ENCODE data around the gene SIT1. TPM values are rescaled to one million over a fixed set of nuclear protein-coding genes. Genes with fewer than 3 reads are reported as not detected.

Gene SIT1
- total and polyA plus RNA-seq, 2 donors (not counting 3 experiments of a cell fraction or from before 2014, with no cell fraction given), result not detected

DNA sequence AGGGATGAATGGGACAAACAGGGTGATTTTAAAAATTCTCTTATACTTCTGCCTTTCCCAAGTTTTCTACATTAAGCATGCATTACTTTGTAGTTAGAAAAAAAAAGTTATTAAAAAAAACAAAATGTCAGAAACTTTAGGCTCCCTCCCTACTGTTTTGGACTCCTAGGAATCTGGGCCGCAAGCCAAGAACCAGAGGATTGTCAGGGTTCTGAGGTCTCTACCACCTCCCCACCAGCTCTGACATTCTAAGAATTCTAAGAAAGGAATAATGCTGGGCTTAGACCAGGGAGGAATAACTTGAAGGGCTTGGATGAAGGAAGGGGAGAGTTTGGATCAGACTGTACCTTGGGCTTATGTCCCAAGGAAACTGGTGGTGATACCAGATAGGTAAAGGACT is 15.3 kb upstream of the SIT1 start:
- H3K9ac ChIP-seq (replicated peaks; ENCODE audit: extremely low read depth, insufficient read depth, low read length), result no peak overlapping the region
- DNase-seq (ENCODE audit: low read depth, low spot score) (no peak), FAIRE-seq (no peak)
- H3K27me3 ChIP-seq (ENCODE audit: control insufficient read depth in 2 of 2, insufficient read depth in 2 of 2, low read length in 2 of 2), result no peaks in the 10 kb centered on the region
- no peak for TF ChIP-seq EZH2 (IDR thresholded peaks at IDR 0.05; ENCODE audit: borderline replicate concordance, low read depth, low read length, severe bottlenecking)
- no peak for TF ChIP-seq POLR2A (IDR thresholded peaks at IDR 0.05; ENCODE audit: low read depth, low read length)
- no peak for TF ChIP-seq POLR2AphosphoS5 (IDR thresholded peaks at IDR 0.05; ENCODE audit: insufficient read depth, low read depth, low read length)
- TF ChIP-seq MAX (IDR thresholded peaks at IDR 0.05; ENCODE audit: insufficient read depth, insufficient read length), result no peak
- TF ChIP-seq MYC (IDR thresholded peaks at IDR 0.05; ENCODE audit: low read depth, low read length), result no peak
- TF ChIP-seq, protein P1, sequence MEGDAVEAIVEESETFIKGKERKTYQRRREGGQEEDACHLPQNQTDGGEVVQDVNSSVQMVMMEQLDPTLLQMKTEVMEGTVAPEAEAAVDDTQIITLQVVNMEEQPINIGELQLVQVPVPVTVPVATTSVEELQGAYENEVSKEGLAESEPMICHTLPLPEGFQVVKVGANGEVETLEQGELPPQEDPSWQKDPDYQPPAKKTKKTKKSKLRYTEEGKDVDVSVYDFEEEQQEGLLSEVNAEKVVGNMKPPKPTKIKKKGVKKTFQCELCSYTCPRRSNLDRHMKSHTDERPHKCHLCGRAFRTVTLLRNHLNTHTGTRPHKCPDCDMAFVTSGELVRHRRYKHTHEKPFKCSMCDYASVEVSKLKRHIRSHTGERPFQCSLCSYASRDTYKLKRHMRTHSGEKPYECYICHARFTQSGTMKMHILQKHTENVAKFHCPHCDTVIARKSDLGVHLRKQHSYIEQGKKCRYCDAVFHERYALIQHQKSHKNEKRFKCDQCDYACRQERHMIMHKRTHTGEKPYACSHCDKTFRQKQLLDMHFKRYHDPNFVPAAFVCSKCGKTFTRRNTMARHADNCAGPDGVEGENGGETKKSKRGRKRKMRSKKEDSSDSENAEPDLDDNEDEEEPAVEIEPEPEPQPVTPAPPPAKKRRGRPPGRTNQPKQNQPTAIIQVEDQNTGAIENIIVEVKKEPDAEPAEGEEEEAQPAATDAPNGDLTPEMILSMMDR (IDR thresholded peaks at IDR 0.05; ENCODE audit: extremely low read depth in 1 of 2, insufficient read depth in 1 of 2, low read depth in 1 of 2, low read length in 2 of 2), result no peak
- no peak for TF ChIP-seq GATA2 (IDR thresholded peaks at IDR 0.05; ENCODE audit: insufficient read depth, insufficient read length, low read depth, low read length)
- no peak for TF ChIP-seq JUN (IDR thresholded peaks at IDR 0.05; ENCODE audit: borderline replicate concordance, insufficient read depth, insufficient read length, low read depth)
- no peak for TF ChIP-seq FOS (IDR thresholded peaks at IDR 0.05; ENCODE audit: borderline replicate concordance, insufficient read depth, low read length)
- no TSS peak for BruUV-seq (replicated peaks)
- dilution Hi-C loops (cut with MboI; ENCODE audit: extremely low pct_ligation_motif_present, low sequenced_read_pairs), result no loop called here
- no peak overlapping the region for H2AFZ ChIP-seq (ENCODE audit: low read depth, low read length)
- H3K9me1 ChIP-seq (replicated peaks; ENCODE audit: control insufficient read depth, extremely low read depth, insufficient read depth, low read length), result no peaks in the 10 kb centered on the region
- no peaks in the 10 kb centered on the region for H3K9me3 ChIP-seq (replicated peaks; ENCODE audit: control insufficient read depth, insufficient read depth, low read length)
- H4K20me1 ChIP-seq (replicated peaks; ENCODE audit: control insufficient read depth, extremely low read depth, insufficient read depth, low read length), result no peaks in the 10 kb centered on the region
- no peak overlapping the region for H3K27ac ChIP-seq (ENCODE audit: insufficient read depth, low read depth, low read length)
- intact Hi-C loops (cut with micrococcal nuclease), result no loop called here
- H3K36me3 ChIP-seq (ENCODE audit: control insufficient read depth in 2 of 2, extremely low read depth in 1 of 2, insufficient read depth in 2 of 2, low read length in 2 of 2), result peaks cover 0 to under 1% of the 10 kb centered on the region in 2 experiments
- ChIA-PET CTCF (interaction anchor here (1.2 to 10.0 kb wide), 4 partner anchors 9 to 62 kb away, joined by 3 to 227 read pairs (median 9); partner anchors contain the start of gene TPM2), POLR2A (interaction anchor here (1.5 kb wide), 1 partner anchor 25 kb away, joined by 5 read pairs; no protein-coding TSS in a partner anchor)
- H3K4me3 ChIP-seq (replicated peaks in 1 of 3; ENCODE audit: insufficient read depth in 1 of 3, low read depth in 1 of 3, low read length in 3 of 3), result no peak overlapping the region
- peaks cover 18% of the 10 kb centered on the region for H3K4me1 ChIP-seq (ENCODE audit: control insufficient read depth, extremely low read depth, insufficient read depth, low read length)
- H3K79me2 ChIP-seq (ENCODE audit: control insufficient read depth, insufficient read depth, low read length), result no peaks in the 10 kb centered on the region
- no peak overlapping the region for H3K4me2 ChIP-seq (ENCODE audit: insufficient read depth, low read length)

All from endothelial cell of umbilical vein (primary cell).